Measurements from ENCODE around the gene OR51I2. TPM values are rescaled to one million over a fixed set of nuclear protein-coding genes. Genes with fewer than 3 reads are reported as not detected.

Gene OR51I2
- total RNA-seq, 1 experiment from 2014 or later = not detected

GRCh38 chr11:5421811-5422210, 27.3 kb upstream of the OR51I2 start, which contains the start of gene OR51Q1:
OR51Q1 (plus strand) TSS chr11:5422111; CDS start chr11:5422201, 90 bp downstream.
- intact Hi-C loops (cut with micrococcal nuclease; ENCODE audit: unreplicated experiment) = no loop called here
- no peaks in the 10 kb centered on the region for H3F3A ChIP-seq (ENCODE audit: insufficient read depth, low read depth)
- no peaks in the 10 kb centered on the region for H3K9me2 ChIP-seq (ENCODE audit: insufficient read depth)
- no TSS peak for BruUV-seq (replicated peaks)
- H3K27me3 ChIP-seq (ENCODE audit: insufficient read depth, low read depth) = no peaks in the 10 kb centered on the region
- H4K20me1 ChIP-seq (ENCODE audit: insufficient read depth) = no peaks in the 10 kb centered on the region
- H3K4me1 ChIP-seq (replicated peaks; ENCODE audit: insufficient read depth) = no peaks in the 10 kb centered on the region
- ChIA-PET POLR2A (ENCODE audit: unreplicated experiment) (no interaction called here), CTCF (no interaction called here)
- H3K79me2 ChIP-seq (ENCODE audit: low read depth) = no peaks in the 10 kb centered on the region
- no peak within 1 kb of the TSS for H3K4me2 ChIP-seq
- no peaks in the 10 kb centered on the region for H3K9me3 ChIP-seq (ENCODE audit: insufficient read depth, low read depth)
- no peak within 1 kb of the TSS for H2AFZ ChIP-seq
- no peak within 1 kb of the TSS for H3K27ac ChIP-seq
- no peak for DNase-seq
- TF ChIP-seq CTCF (conservative IDR thresholded peaks at IDR 0.05) (no peak), EZH2 (IDR thresholded peaks at IDR 0.05; ENCODE audit: low read depth) (no peak)
- H3K4me3 ChIP-seq = no peak within 1 kb of the TSS
- H3K36me3 ChIP-seq (ENCODE audit: low read depth) = no peaks in the 10 kb centered on the region

GRCh38 chr11:5423131-5423530, 26.0 kb upstream of the OR51I2 start:
- intact Hi-C loops (cut with micrococcal nuclease; ENCODE audit: unreplicated experiment) = no loop called here

GRCh38 chr11:5441414-5441813, 7.7 kb upstream of the OR51I2 start, which contains the start of gene OR51I1:
OR51I1 (minus strand) TSS chr11:5441514; CDS start chr11:5441514, 0 bp downstream.
- Histone ChIP-seq H3K27ac (no peak within 1 kb of the TSS), H4K20me1 (ENCODE audit: insufficient read depth) (no peaks in the 10 kb centered on the region), H3K27me3 (ENCODE audit: insufficient read depth, low read depth) (no peaks in the 10 kb centered on the region), H3K4me2 (no peak within 1 kb of the TSS), H3K9me3 (ENCODE audit: insufficient read depth, low read depth) (no peaks in the 10 kb centered on the region), H3F3A (ENCODE audit: insufficient read depth, low read depth) (no peaks in the 10 kb centered on the region), H3K4me1 (replicated peaks; ENCODE audit: insufficient read depth) (no peaks in the 10 kb centered on the region), H3K79me2 (ENCODE audit: low read depth) (no peaks in the 10 kb centered on the region), H3K9me2 (ENCODE audit: insufficient read depth) (no peaks in the 10 kb centered on the region), H3K36me3 (ENCODE audit: low read depth) (no peaks in the 10 kb centered on the region), H3K4me3 (no peak within 1 kb of the TSS), H2AFZ (no peak within 1 kb of the TSS)
- intact Hi-C loops (cut with micrococcal nuclease; ENCODE audit: unreplicated experiment) = no loop called here
- no peak for DNase-seq
- TF ChIP-seq CTCF (conservative IDR thresholded peaks at IDR 0.05) = no peak
- no peak for TF ChIP-seq EZH2 (IDR thresholded peaks at IDR 0.05; ENCODE audit: low read depth)
- POLR2A ChIA-PET (ENCODE audit: unreplicated experiment) = no interaction called here
- no TSS peak for BruUV-seq (replicated peaks)
- CTCF ChIA-PET = no interaction called here

More at GRCh38 chr11:5423131-5423530, 26.0 kb upstream of the OR51I2 start:
- no peak for DNase-seq
- no peaks in the 10 kb centered on the region for H4K20me1 ChIP-seq (ENCODE audit: insufficient read depth)
- no TSS peak for BruUV-seq (replicated peaks)
- H3K9me3 ChIP-seq (ENCODE audit: insufficient read depth, low read depth) = no peaks in the 10 kb centered on the region
- H3K79me2 ChIP-seq (ENCODE audit: low read depth) = no peaks in the 10 kb centered on the region
- H3K9me2 ChIP-seq (ENCODE audit: insufficient read depth) = no peaks in the 10 kb centered on the region
- no peak overlapping the region for H3K4me2 ChIP-seq
- H3K27me3 ChIP-seq (ENCODE audit: insufficient read depth, low read depth) = no peaks in the 10 kb centered on the region
- ChIA-PET CTCF (no interaction called here), POLR2A (ENCODE audit: unreplicated experiment) (no interaction called here)
- no peaks in the 10 kb centered on the region for H3F3A ChIP-seq (ENCODE audit: insufficient read depth, low read depth)
- no peak overlapping the region for H3K4me3 ChIP-seq
- H3K36me3 ChIP-seq (ENCODE audit: low read depth) = no peaks in the 10 kb centered on the region
- no peak for TF ChIP-seq CTCF (conservative IDR thresholded peaks at IDR 0.05)
- no peak for TF ChIP-seq EZH2 (IDR thresholded peaks at IDR 0.05; ENCODE audit: low read depth)
- no peak overlapping the region for H2AFZ ChIP-seq
- H3K27ac ChIP-seq = no peak overlapping the region
- no peaks in the 10 kb centered on the region for H3K4me1 ChIP-seq (replicated peaks; ENCODE audit: insufficient read depth)
